Measurements from ENCODE around the gene ST6GALNAC6.

DNA sequence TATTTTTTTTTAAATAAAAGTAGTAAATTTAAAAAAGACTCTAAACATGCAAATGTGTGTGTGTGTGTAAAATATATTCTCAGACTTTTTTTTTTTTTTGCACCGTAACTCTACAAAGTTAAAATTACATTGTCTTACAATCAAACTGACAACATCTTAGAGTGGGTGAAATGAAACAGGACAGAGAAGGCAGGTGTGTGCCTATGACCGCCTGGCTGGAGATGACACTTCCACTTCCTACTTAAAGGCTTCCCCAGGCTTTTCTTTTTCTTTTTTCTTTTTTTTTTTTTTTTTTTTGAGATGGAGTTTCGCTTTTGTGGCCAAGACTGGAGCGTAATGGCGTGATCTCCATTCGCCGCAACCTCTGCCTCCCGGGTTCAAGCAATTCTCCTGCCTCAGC lies 19.3 kb downstream of the ST6GALNAC6 start:
- TF ChIP-seq POLR2AphosphoS5 (IDR thresholded peaks at IDR 0.05) (no peak), EZH2 (IDR thresholded peaks at IDR 0.05; ENCODE audit: borderline replicate concordance, insufficient read depth, low read length, poor library complexity, severe bottlenecking) (no peak), MXI1 (conservative IDR thresholded peaks at IDR 0.05; ENCODE audit: poor library complexity, severe bottlenecking) (no peak)
- TF ChIP-seq, protein P1, sequence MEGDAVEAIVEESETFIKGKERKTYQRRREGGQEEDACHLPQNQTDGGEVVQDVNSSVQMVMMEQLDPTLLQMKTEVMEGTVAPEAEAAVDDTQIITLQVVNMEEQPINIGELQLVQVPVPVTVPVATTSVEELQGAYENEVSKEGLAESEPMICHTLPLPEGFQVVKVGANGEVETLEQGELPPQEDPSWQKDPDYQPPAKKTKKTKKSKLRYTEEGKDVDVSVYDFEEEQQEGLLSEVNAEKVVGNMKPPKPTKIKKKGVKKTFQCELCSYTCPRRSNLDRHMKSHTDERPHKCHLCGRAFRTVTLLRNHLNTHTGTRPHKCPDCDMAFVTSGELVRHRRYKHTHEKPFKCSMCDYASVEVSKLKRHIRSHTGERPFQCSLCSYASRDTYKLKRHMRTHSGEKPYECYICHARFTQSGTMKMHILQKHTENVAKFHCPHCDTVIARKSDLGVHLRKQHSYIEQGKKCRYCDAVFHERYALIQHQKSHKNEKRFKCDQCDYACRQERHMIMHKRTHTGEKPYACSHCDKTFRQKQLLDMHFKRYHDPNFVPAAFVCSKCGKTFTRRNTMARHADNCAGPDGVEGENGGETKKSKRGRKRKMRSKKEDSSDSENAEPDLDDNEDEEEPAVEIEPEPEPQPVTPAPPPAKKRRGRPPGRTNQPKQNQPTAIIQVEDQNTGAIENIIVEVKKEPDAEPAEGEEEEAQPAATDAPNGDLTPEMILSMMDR (IDR thresholded peaks at IDR 0.05; ENCODE audit: poor library complexity, severe bottlenecking), result no peak

Measured in neural cell (in vitro differentiated cells).